DMS79 treated with DMSO at 0.1 percent for 48 hours (cell line): Measurements from ENCODE around the gene NLRP10.
"Not testable (repeated sequence)": the region's sequence is repeated elsewhere in the genome, so short reads cannot be mapped to it uniquely, and the experiment has no call there.

Experiments used
- DNase-seq: peaks from one replicate; lab custom pipeline; 2025; lab: John Stamatoyannopoulos, UW

Gene NLRP10, protein sequence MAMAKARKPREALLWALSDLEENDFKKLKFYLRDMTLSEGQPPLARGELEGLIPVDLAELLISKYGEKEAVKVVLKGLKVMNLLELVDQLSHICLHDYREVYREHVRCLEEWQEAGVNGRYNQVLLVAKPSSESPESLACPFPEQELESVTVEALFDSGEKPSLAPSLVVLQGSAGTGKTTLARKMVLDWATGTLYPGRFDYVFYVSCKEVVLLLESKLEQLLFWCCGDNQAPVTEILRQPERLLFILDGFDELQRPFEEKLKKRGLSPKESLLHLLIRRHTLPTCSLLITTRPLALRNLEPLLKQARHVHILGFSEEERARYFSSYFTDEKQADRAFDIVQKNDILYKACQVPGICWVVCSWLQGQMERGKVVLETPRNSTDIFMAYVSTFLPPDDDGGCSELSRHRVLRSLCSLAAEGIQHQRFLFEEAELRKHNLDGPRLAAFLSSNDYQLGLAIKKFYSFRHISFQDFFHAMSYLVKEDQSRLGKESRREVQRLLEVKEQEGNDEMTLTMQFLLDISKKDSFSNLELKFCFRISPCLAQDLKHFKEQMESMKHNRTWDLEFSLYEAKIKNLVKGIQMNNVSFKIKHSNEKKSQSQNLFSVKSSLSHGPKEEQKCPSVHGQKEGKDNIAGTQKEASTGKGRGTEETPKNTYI

DNA sequence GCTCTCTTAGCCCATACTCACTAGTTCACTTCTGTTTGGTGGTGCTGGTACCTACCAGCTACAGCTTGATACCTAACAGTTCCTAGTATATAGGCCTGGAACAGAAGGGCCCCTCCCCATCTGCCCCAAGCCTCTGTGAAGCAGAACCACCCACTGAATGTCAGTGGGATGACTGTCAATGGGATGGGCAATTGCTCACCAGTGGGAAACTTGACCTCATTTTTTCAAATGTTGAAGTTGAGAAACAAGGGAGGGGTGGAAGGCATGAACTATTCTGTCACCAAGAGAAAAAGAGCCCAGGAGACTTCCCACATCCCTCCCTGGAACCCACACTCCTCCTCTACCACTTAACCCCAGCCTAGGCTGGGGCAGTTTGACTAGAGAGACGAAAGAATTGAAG is at the start of gene NLRP10:
TSS of gene NLRP10 (minus strand) at position 62 of the 400 bp plus-strand sequence. CDS start 1,952 bp downstream, outside the sequence.
- DNase-seq = no peak

DNA sequence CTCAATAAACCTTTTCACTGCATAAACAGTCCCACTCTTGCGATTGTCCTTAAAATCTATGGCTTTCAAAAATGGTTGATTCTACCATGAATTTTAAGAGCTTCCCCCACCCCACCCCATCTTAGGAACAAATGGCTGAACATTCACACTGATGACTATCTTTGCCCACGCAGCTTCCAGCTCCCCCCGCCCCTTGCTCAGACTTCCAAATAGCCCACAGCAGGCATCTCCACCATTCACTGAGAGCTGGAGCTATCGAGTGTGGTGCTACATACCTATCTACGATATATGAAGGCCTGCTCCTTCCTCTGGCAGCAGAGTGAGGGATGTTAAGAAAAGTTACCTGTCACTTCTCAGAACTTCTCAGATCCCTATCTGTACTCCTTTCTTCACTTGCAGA is 48.6 kb upstream of the NLRP10 start:
- no peak for DNase-seq

DNA sequence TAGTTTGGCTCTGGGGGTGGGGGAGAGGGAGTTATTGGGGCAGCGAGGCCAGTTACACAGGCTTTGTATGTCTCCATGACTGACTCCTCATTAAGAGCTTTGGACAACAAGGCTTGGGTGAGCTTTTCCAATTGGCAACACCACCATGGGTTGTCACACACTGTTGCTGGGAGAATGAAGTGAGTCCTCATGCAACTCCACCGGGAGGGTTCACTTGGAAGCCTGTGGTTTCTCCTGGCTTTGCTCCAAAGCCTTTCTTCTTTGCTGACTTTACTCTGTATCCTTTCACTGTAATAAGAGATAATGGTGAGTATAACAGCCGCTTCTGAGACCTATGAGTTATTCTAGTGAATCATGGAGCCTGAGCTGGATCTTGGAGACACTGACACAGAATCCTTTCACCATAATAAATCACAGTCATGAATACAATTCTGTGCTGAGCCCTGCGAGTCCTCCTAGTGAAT is 46.8 kb upstream of the NLRP10 start:
- DNase-seq = peak; percentile 10

DNA sequence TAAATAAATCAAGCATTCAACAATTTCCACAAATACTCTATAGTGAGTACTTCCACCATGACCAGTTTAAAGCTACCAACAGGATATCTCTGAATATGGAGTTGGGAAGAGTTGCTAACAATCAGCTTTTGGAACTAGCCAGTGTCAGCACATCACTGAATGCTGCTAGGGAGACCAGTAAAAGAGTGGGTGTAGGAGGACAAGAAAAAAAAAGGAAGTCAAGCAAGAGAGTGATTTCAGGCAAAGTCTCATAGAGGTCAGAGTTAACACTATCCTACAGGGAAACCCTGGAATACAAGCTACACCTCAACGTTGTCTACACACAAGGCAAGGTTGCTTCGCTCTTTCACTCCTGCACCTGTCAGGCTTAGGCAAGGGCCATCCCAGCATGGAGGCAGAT is 46.1 kb upstream of the NLRP10 start:
- DNase-seq = no peak

DNA sequence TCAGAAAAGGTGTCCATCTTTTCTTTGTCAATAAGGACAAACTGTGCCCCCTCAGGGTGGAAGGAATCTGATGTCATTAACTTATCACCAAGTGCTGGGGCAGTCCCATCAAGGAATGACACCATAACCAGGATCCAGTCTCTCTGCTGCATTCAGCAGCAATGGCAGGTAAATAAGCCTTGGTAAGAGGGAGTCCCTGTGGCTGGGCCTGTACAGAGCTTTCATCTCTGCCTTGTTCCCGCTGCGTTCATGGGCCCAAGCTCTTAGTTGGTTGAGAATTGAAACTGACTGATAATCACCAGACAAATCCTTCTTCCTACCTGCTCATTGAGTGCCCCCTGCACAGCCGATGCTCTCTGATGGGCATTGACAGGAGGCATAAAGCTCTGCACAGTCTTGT is 44.6 kb upstream of the NLRP10 start:
- no peak for DNase-seq

DNA sequence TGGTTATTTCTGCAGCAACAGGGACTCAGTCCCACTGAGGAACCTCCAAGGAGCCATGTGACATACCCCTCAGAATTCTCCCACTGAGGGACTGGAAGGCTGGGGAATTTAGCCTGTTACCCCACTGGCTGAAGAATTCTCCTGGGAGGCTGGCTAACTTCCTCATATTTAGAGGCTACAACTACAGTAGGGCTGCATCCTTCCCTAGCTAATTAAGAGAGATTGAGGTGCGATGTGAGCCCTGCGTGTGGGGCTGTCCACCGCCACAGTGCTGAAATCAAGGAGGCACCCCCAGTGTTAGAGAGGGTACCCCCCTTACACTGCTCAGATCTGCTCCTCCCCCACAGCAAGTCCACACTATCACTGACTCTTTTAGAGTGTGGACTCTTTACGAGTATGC is 43.0 kb upstream of the NLRP10 start:
- no peak for DNase-seq

DNA sequence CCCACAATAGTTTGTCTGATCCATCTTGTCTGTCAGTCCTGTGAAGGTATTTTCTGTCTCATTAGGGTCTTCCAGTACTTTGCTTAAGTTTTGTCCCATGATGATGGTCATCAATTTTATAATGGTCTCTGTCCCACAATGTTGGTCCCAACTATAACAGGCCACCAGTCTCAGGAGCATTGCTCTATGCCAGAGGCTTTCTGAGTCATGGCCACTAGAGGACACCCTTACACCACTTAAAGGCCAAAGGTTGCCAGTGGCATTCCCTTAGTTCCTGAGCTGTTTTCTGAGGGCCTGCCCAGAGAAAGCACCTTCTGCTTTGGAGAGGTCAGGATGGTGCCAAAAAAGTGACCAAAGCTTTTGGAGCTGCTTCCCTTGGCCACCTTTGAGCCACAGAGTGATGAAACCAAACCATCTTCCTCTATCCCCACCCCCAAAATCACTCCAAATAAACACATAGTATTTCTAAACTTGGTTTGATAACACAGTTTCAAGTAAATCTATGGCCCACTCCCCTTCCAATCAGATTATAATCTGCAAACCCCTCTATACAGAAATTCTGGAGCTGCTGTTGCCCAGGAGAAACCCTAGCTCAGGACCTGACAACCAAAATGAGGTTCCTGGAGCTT is 41.2 kb upstream of the NLRP10 start:
- DNase-seq = peak; percentile 62

DNA sequence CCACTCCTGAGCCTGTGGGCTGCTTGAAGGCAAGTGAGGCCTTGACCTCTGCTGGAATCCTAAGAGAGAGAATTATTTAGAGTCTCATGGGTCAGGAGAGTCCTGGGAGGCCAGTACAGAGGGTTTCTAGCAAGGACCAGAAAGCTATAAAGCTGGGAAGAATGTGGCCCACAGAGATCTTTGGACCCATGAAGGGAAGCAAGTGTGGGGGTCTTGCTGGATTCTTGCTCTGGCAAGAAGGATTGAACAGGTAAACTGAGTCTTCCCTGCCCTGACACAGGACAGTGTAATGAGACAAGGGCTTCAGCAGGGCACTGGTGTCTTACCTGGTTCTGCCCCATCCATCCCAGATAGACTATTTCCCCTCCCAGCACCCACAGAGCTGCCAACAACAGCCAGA is 40.3 kb upstream of the NLRP10 start:
- no peak for DNase-seq

DNA sequence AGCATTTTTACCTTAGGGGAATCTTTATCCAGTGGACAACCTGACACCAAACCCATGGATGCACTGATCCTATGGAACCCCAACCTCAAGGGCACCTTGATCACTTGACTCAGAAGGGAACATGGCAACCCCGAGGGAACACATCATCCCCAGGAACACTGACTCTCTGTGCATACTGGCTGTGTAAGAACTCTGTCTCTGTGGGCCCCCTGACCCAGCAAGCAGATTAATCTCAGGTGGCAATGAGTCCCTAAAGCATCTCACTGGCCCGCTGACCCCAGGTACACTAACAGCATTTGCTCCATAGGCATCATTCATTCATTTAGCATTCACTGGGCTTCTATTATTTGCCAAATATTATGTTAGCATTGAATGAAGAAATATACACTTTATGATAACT is 38.8 kb upstream of the NLRP10 start:
- no peak for DNase-seq

DNA sequence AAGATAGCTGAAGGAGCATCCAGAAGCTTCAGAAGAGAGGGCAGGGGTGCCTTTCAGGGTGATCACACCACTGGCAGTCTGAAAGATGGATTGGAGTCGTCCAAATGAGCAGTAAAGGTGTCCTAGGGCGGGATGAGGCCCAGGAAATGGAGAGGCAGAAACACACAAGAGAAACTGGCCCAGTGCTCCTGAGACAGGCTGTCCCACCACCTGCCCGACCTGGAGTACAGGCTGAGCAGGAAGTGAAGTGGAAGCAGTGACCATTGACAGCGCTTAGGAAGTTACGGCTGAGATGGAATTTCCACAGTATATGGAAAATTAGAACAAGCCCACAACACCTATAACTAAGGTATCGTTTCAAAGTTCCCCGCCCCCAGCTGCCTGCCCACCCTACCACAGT is 37.9 kb upstream of the NLRP10 start:
- no peak for DNase-seq

DNA sequence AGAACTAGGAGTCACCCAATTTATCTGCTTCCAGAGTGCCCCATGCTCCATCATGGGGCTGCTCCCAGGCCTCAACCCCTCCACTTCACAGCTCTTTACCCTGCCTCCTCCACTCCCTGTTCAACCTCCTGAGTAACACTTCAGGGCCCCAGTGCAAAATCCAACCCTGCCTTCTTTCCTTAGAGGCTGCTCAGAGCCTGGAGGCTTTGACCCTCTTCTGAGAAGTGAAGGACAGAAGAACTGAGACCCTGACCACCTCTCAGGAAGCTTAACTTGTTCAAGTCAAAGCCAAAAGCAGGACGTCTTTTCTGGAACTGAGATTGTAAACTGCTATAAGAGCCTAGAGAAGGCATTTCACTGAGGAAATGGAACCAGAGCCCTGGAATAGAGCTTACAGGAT is 37.4 kb upstream of the NLRP10 start:
- no peak for DNase-seq

DNA sequence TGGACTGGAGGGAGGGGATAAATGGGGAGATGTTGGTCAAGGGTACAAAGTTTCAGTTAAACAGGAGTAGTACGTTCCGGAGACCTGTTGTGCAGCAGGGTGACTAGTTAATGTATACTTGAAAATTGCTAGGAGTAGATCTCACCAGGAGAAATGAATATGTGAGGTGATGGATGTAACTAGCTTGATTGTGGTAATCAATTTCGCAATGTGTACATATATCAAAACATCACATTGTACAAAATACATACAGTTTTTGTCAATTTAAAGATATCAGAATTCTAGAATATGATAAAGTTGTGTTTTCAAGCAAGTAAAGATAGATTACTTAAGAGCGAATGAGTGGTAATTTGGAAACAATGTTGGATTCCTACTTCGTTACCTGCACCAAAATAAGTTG is 35.1 kb upstream of the NLRP10 start:
- no peak for DNase-seq

DNA sequence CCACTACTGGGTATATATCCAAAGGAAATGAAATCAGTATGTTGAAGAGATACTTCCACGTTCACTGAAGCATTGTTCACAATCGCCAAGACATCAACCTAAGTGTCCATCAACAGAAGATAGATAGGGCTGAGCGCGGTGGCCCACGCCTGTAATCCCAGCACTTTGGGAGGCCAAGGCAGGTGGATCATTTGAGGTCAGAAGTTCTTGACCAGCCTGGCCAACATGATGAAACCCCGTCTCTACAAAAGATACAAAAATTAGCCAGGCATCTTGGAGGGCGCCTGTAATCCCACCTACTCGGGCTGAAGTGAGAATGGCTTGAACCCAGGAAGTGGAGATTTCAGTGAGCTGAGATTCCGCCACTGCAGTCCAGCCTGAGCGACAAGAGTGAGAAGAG is 34.5 kb upstream of the NLRP10 start:
- no peak for DNase-seq

DNA sequence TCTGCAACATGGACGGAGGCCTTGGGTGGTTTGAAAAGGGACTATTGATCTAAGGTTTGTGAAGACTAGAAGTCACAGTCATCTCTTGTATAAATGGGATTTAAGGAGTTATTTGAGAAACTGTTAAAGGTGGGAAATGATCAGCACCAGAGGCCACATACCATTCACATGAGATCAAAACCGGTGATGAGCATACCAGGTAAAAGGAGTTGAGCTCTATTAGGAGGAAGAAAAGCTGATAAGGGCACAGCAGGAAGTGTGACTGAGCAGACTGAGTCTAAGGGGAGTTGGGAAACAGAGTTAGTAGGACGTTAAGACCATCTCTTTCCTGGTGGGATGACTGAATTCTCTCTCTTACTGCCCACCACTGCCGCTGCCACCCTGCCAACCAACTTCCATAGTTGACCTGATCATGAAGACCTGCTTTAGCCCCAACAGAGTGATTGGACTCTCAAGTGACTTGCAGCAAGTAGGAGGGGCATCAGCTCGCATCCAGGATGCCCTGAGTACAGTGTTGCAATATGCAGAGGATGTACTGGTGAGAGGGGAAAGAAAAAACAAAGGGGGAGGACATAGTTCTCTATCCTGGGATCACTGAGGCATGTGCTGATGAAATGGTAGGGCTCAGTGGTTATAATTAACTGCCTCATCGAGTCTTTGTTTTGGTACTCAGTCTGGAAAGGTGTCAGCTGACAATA is 29.5 kb upstream of the NLRP10 start:
- no peak for DNase-seq

DNA sequence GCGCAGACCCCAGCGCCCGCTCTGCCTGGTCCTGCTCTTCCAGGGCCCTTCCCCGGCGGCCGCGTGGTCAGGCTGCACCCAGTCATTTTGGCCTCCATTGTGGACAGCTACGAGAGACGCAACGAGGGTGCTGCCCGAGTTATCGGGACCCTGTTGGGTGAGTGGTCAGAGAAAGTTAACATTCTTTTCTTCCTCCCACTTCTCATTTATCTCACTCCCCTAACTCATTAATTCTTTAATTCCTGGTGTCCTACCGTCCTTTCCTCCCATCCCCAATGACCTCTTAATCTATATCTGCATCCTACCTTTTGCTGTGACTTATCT is 22.3 kb upstream of the NLRP10 start:
- DNase-seq = not testable (repeated sequence)

DNA sequence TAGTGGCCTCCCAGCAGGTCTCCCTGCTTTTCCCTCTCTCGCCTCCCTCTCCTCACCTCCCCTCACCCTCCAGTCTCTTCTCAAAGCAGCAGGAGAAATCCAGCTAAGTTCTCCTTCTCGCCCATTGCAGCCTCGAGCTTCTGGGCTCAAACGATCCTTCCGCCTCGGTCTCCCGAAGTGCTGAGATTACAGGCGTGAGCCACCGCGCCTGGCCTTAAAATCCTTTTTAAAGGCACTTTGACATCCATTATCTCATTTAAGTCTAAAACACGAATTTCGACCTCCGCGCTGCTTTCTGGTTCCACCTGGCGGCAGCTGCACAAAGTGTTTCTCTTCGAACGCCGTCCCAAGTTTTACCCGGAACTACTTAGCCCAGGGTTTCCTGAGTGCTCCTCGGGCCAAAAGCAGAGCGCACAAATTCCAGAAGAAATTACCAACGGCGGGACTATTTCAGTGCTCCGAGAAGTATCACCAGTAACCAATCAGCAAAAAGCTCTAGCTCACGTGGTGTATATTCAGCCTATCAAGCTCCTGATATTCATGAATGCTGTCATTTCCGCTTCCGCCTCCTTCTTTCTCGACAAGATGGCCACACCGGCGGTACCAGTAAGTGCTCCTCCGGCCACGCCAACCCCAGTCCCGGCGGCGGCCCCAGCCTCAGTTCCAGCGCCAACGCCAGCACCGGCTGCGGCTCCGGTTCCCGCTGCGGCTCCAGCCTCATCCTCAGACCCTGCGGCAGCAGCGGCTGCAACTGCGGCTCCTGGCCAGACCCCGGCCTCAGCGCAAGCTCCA is 21.7 kb upstream of the NLRP10 start, which contains the start of gene EIF3F:
TSS of gene EIF3F (plus strand) at position 570 of the 792 bp plus-strand sequence. CDS start at position 586, 16 bp downstream.
- DNase-seq = peak; percentile 99

DNA sequence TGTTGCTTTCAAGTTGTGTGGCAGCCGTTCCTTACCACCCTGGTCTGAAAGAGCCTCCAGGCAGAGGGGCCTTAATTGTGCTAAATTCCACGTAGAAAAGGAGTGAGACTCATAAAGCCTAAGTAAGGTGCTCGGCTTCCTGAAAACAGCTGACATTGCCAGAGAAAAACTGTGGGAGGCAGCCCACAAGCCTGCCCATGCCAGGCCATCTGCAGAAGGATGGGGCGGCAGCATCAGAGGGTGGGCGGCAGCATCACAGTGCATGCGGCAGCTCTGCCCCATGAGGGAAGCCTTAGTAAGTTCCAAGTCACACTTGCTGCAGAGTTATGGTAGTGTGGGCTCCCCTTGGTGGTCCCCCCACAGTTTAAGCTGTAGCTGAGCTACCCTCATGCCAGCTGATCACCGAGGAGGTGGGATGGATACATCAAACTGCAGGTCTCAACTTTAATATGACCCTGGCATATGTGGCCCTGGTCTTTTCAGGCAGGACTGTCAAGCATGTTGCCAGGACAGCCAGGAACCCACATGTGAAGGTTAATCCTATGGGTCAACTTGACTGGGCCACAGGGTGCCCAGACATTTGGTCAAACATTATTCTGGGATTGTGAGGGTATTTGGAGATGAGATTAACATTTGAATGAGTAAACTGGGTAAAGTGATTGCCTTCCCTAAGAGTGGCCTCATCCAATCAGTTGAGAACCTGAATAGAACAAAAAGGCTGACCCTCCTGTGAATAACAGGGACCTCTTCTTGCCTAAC is 18.8 kb upstream of the NLRP10 start:
- no peak for DNase-seq

DNA sequence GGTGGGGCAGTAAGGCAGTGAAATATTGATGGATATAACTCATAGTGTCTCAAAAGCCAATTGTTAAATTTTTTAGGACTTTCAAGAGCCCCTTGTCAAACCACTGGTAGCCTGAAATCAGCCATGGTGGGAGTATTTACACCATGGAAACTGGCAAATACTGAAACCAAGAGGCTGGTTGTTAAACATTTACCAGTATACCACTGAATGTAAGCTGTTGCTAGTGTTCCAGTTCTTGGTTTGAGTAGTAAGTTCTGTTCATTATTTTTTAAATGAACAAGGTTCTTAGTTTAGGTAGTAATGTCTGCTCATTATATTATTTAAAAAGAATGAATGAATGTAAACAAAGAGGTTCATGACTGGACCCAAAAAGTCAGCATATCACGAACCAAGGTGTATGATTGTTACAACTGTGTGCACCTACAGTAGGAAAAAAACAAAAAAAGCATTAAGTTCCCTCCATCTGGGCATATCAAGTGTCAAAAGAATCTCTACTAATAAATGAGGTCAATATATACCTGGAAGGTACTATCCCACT is 17.4 kb upstream of the NLRP10 start:
- DNase-seq = no peak

DNA sequence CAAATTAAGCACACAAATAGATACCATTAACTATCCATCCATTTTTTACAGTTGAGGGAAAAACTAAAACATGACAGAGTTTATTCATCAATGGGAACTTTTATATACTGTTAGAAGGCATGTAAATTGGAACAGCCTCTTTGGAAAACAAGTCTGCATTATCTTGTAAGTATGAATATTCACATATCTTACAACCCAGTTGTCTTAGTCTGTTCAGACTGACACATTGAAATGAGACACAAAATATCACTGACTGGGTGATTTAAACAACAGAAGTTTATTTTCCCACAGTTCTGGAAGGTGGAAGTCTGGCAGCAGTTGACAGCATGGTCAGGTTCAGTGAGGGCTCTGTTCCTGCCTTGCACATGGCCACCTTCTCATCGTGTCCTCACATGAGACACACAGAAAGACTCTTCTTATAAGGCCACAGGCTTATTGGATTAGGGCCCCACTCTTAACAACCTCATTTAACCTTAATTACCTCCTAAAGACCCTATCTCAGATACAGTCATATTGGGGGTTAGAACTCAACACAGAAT is 16.4 kb upstream of the NLRP10 start:
- DNase-seq = no peak

DNA sequence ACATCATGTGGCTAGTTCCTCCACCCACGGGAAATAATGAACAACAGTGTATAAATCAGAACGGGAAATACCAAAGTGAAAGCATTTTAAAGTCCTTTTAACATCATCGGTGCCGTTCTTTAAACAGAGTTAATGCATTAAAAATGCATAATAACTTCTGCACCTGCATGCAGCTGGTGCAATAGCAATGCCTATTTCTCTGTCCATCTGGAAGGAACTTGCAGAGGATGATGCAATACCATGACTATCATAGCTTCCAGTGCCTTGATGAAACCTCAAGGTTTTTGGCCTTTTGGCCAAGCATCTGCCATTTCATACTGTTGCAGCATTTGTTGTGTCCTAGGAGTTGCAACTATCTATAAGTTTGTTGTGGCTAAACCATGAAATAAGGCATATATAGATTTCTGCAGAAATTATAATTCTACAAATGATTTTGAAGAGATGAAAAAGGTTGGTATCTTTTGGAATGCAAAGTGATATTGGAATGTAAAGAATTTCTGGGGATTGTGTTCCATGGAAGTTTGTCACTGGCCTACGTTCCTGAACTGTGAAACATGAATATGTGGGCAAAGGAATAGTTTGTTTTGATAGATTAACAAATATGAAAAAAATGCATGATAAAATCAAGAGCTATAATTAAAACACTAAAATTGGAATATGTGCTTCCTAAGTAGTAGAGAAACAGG is 12.1 kb upstream of the NLRP10 start:
- no peak for DNase-seq
